ENCODE data around the gene CA5A. TPM values are rescaled to one million over a fixed set of nuclear protein-coding genes. Genes with fewer than 3 reads are reported as not detected.

Gene CA5A
- total RNA-seq, 1 donor from 2014 or later = not detected

GRCh38 chr16:87956365-87957231 lies 20.3 kb upstream of the CA5A start:
- H3K79me2 ChIP-seq (ENCODE audit: insufficient read depth, low read length) = peaks cover 98% of the 10 kb centered on the region
- H3K36me3 ChIP-seq (ENCODE audit: insufficient read depth, low read length) = peaks cover 2% of the 10 kb centered on the region
- no peak overlapping the region for H3K4me3 ChIP-seq (ENCODE audit: insufficient read depth, low read depth, low read length)
- H4K20me1 ChIP-seq (ENCODE audit: insufficient read depth, low read length) = peaks cover 22% of the 10 kb centered on the region
- peaks cover 33% of the 10 kb centered on the region for H3K4me1 ChIP-seq (ENCODE audit: insufficient read depth, low read length)
- H3K27me3 ChIP-seq (ENCODE audit: insufficient read depth, low read length) = no peaks in the 10 kb centered on the region
- peak overlapping the region; percentile 70 for H3K4me2 ChIP-seq (ENCODE audit: low read length)
- Mint-ChIP-seq H3K36me3 (ENCODE audit: low read depth, unreplicated experiment) (peaks cover 13% of the 10 kb centered on the region), H3K27ac (ENCODE audit: unreplicated experiment) (peak overlapping the region; percentile 89), H3K27me3 (ENCODE audit: low read depth, unreplicated experiment) (no peaks in the 10 kb centered on the region), H3K4me1 (ENCODE audit: low read depth, unreplicated experiment) (peaks cover 31% of the 10 kb centered on the region), H3K4me3 (ENCODE audit: unreplicated experiment) (peak overlapping the region; percentile 36), H3K9me3 (ENCODE audit: unreplicated experiment) (no peaks in the 10 kb centered on the region)
- H3K9ac ChIP-seq (ENCODE audit: low read length) = peak overlapping the region; percentile 75
- peak; percentile 65 for DNase-seq (ENCODE audit: low read depth)
- no peak for FAIRE-seq
- peak overlapping the region; percentile 60 for H3K27ac ChIP-seq (ENCODE audit: low read depth, low read length)
- H3K9me3 ChIP-seq (ENCODE audit: insufficient read depth, low read depth, low read length) = no peaks in the 10 kb centered on the region
- peak overlapping the region; percentile 13 for H2AFZ ChIP-seq (ENCODE audit: low read depth, low read length)
- TF ChIP-seq EZH2 (IDR thresholded peaks at IDR 0.05; ENCODE audit: insufficient read depth, low read length) (no peak), CTCF (IDR thresholded peaks at IDR 0.05; ENCODE audit: insufficient read depth, low read depth, low read length) (peak; percentile 51)

- TF ChIP-seq CTCF (IDR thresholded peaks at IDR 0.05; ENCODE audit: insufficient read depth, low read depth, low read length) (no peak), EZH2 (IDR thresholded peaks at IDR 0.05; ENCODE audit: insufficient read depth, low read length) (no peak)
- FAIRE-seq = no peak
- H3K9me3 Mint-ChIP-seq (ENCODE audit: unreplicated experiment) = no peaks in the 10 kb centered on the region
Measured at GRCh38 chr16:87956098-87956364, 19.7 kb upstream of the CA5A start.

More at GRCh38 chr16:87956098-87956364, 19.7 kb upstream of the CA5A start:
- peaks cover 2% of the 10 kb centered on the region for H3K36me3 ChIP-seq (ENCODE audit: insufficient read depth, low read length)
- no peak overlapping the region for H2AFZ ChIP-seq (ENCODE audit: low read depth, low read length)
- Mint-ChIP-seq H3K27me3 (ENCODE audit: low read depth, unreplicated experiment) (no peaks in the 10 kb centered on the region), H3K4me3 (ENCODE audit: unreplicated experiment) (no peak overlapping the region), H3K4me1 (ENCODE audit: low read depth, unreplicated experiment) (peaks cover 30% of the 10 kb centered on the region), H3K27ac (ENCODE audit: unreplicated experiment) (peak overlapping the region; percentile 89), H3K36me3 (ENCODE audit: low read depth, unreplicated experiment) (peaks cover 13% of the 10 kb centered on the region)
- peaks cover 22% of the 10 kb centered on the region for H4K20me1 ChIP-seq (ENCODE audit: insufficient read depth, low read length)
- no peaks in the 10 kb centered on the region for H3K27me3 ChIP-seq (ENCODE audit: insufficient read depth, low read length)
- H3K4me1 ChIP-seq (ENCODE audit: insufficient read depth, low read length) = peaks cover 33% of the 10 kb centered on the region
- H3K9ac ChIP-seq (ENCODE audit: low read length) = peak overlapping the region; percentile 75
- no peak overlapping the region for H3K4me3 ChIP-seq (ENCODE audit: insufficient read depth, low read depth, low read length)
- no peak for DNase-seq (ENCODE audit: low read depth)
- H3K4me2 ChIP-seq (ENCODE audit: low read length) = peak overlapping the region; percentile 70
- H3K79me2 ChIP-seq (ENCODE audit: insufficient read depth, low read length) = peaks cover 94% of the 10 kb centered on the region
- H3K27ac ChIP-seq (ENCODE audit: low read depth, low read length) = peak overlapping the region; percentile 60
- H3K9me3 ChIP-seq (ENCODE audit: insufficient read depth, low read depth, low read length) = no peaks in the 10 kb centered on the region
